IMR-90 (cell line): ENCODE results near the gene TMUB2. TPM values are rescaled to one million over a fixed set of nuclear protein-coding genes. Genes with fewer than 3 reads are reported as not detected.

ENCODE experiments used
- ATAC-seq: fragments of 200-7000 bp; cut with Tn5 transposase; 2 replicates; pipeline ENCODE4 v1.9.1; 2020; ENCODE audit warnings: low read depth, mild to moderate bottlenecking, moderate library complexity
- BruUV-seq: library from RNA; stranded (reverse); fragments of 400-500 nt; replicated peaks from 2 replicates; lab custom pipeline; 2021; lab: Mats Ljungman, UMichigan
- CTCF ChIA-PET: fragments of 300-600 bp; formaldehyde crosslinking; extraction: SDS; loops from one replicate; lab custom pipeline; 2021; ENCODE audit warnings: antibody characterized with exemption; lab: Yijun Ruan, JAX
- POLR2A ChIA-PET: fragments of 300-600 bp; sonication (Branson Sonifier 250); formaldehyde crosslinking; loops from one replicate; lab custom pipeline; 2022; ENCODE audit warnings: antibody characterized with exemption; ENCODE audit not compliant: unreplicated experiment; lab: Charles Lee
- DNase-seq: peaks from one replicate; pipeline ENCODE4 v3.0.0; 2013
- H2AFZ ChIP-seq: replicated peaks from 2 replicates; pipeline ENCODE3; 2013; ENCODE audit warnings: low read length, mild to moderate bottlenecking; ENCODE audit not compliant: poor library complexity
- H2AK5ac ChIP-seq: 2 replicates; pipeline ENCODE4 v1.6.1; 2013; ENCODE audit warnings: low read depth, low read length, inconsistent platforms
- H2AK9ac ChIP-seq: replicated peaks from 2 replicates; pipeline ENCODE3; 2013; ENCODE audit warnings: mild to moderate bottlenecking, low read depth, low read length, moderate library complexity; ENCODE audit not compliant: poor library complexity
- H2BK120ac ChIP-seq: 2 replicates; pipeline ENCODE4 v1.6.1; 2013; ENCODE audit warnings: low read depth, low read length, inconsistent platforms
- H2BK15ac ChIP-seq: 3 replicates; pipeline ENCODE4 v1.6.1; 2013; ENCODE audit warnings: low read depth, low read length, inconsistent platforms
- H2BK20ac ChIP-seq: 2 replicates; pipeline ENCODE4 v1.6.1; 2013; ENCODE audit warnings: low read depth, mild to moderate bottlenecking, inconsistent platforms, low read length, moderate library complexity
- H2BK5ac ChIP-seq: 2 replicates; pipeline ENCODE4 v1.6.1; 2013; ENCODE audit warnings: mild to moderate bottlenecking, low read depth, low read length, inconsistent platforms; ENCODE audit not compliant: poor library complexity, severe bottlenecking
- H3K14ac ChIP-seq: replicated peaks from 2 replicates; pipeline ENCODE4 v1.6.1; 2013; ENCODE audit warnings: low read depth, low read length, inconsistent platforms
- H3K18ac ChIP-seq: 2 replicates; pipeline ENCODE4 v1.6.1; 2013; ENCODE audit warnings: low read depth, low read length, control low read depth
- H3K23ac ChIP-seq: 2 replicates; pipeline ENCODE4 v1.6.1; 2013; ENCODE audit warnings: low read depth, low read length, inconsistent platforms
- H3K27ac ChIP-seq: 2 replicates; pipeline ENCODE4 v1.5.1; 2013; ENCODE audit warnings: mild to moderate bottlenecking, control low read depth, low read length; ENCODE audit not compliant: insufficient read depth
- H3K27me3 ChIP-seq: 2 replicates; pipeline ENCODE4 v1.6.1; 2013; ENCODE audit warnings: low read length; ENCODE audit not compliant: control insufficient read depth, insufficient read depth
- H3K36me3 ChIP-seq: 2 replicates; pipeline ENCODE4 v1.6.1; 2013; ENCODE audit warnings: low read length, mixed read lengths; ENCODE audit not compliant: control insufficient read depth, insufficient read depth
- H3K4ac ChIP-seq: 2 replicates; pipeline ENCODE4 v1.6.1; 2013; ENCODE audit warnings: low read depth, low read length, inconsistent platforms
- H3K4me1 ChIP-seq: 2 replicates; pipeline ENCODE4 v1.6.1; 2013; ENCODE audit warnings: low read length, mixed read lengths; ENCODE audit not compliant: control insufficient read depth, insufficient read depth
- H3K4me2 ChIP-seq: 2 replicates; pipeline ENCODE4 v1.6.1; 2013; ENCODE audit warnings: low read depth, mild to moderate bottlenecking, control low read depth, low read length, moderate library complexity
- H3K4me3 ChIP-seq: 2 replicates; pipeline ENCODE4 v1.5.1; 2013; ENCODE audit warnings: low read depth, mild to moderate bottlenecking, control low read depth, low read length, moderate library complexity; ENCODE audit not compliant: insufficient read depth
- H3K56ac ChIP-seq: 2 replicates; pipeline ENCODE4 v1.6.1; 2013; ENCODE audit warnings: low read length, inconsistent platforms; ENCODE audit not compliant: insufficient read depth; ENCODE audit errors: extremely low read depth
- H3K79me1 ChIP-seq, 2 experiments: 2 replicates each; pipeline ENCODE4 v1.6.1; 2013; ENCODE audit warnings: low read length in 2 of 2, inconsistent platforms in 1 of 2, low read depth in 1 of 2
- H3K9ac ChIP-seq: 2 replicates; pipeline ENCODE4 v1.6.1; 2013; ENCODE audit warnings: low read depth, low read length, control low read depth
- H3K9me1 ChIP-seq: 2 replicates; pipeline ENCODE4 v1.6.1; 2013; ENCODE audit warnings: low read length, inconsistent platforms; ENCODE audit not compliant: insufficient read depth
- H3K9me3 ChIP-seq: 2 replicates; pipeline ENCODE4 v1.6.1; 2013; ENCODE audit warnings: low read length; ENCODE audit not compliant: control insufficient read depth, insufficient read depth
- H4K20me1 ChIP-seq: 2 replicates; pipeline ENCODE4 v1.6.1; 2013; ENCODE audit warnings: low read length, inconsistent platforms; ENCODE audit not compliant: insufficient read depth
- H4K5ac ChIP-seq: 2 replicates; pipeline ENCODE4 v1.6.1; 2013; ENCODE audit warnings: mild to moderate bottlenecking, low read depth, low read length, control low read depth
- H4K8ac ChIP-seq, 2 experiments: 2 replicates each; pipeline ENCODE4 v1.6.1; 2013; ENCODE audit warnings: low read depth in 2 of 2, low read length in 2 of 2, control low read depth in 1 of 2, inconsistent platforms in 1 of 2
- H4K91ac ChIP-seq: 2 replicates; pipeline ENCODE4 v1.6.1; 2013; ENCODE audit warnings: low read depth, low read length, inconsistent platforms; ENCODE audit not compliant: insufficient read depth
- FOS ChIP-seq: fragments of 150-350 bp; IDR thresholded peaks from 2 replicates; pipeline ENCODE4 v1.6.1; 2016; ENCODE audit warnings: low read depth, low read length
- SMC3 ChIP-seq: fragments of 150-350 bp; IDR thresholded peaks from 2 replicates; pipeline ENCODE4 v1.6.1; 2016; ENCODE audit warnings: low read depth, mild to moderate bottlenecking, antibody characterized with exemption, low read length, moderate library complexity
- WGBS, 2 experiments: methylation state at CpG; one replicate each; pipeline versions ENCODE4 v1.1.5 to v1.1.7; 2013; ENCODE audit warnings: missing lambda C conversion rate in 2 of 2; ENCODE audit not compliant: insufficient read length in 1 of 2; ENCODE audit errors: extremely low coverage in 2 of 2; 5-methylcytosine and 5-hydroxymethylcytosine counted together
- dilution Hi-C: fragments of 300-500 bp; cut with HindIII; formaldehyde crosslinking; loops from one replicate; pipeline ENCODE4 v1.14.3; 2018; ENCODE audit warnings: low sequenced_read_pairs; ENCODE audit not compliant: unreplicated experiment
- in situ Hi-C: fragments of 300-500 bp; cut with MboI; formaldehyde crosslinking; loops from 3 replicates; pipeline ENCODE4 v1.14.3; 2019; ENCODE audit warnings: low sequenced_read_pairs, inconsistent platforms, mixed read lengths
- intact Hi-C: fragments of 100-400 bp; cut with micrococcal nuclease; formaldehyde crosslinking; loops from 2 replicates; pipeline ENCODE4 v1.10.0; 2022
- polyA plus RNA-seq, 3 experiments: library from polyadenylated mRNA; depleted of rRNA; stranded (reverse); fragments of >200 nt; gene quantifications; 2 replicates each; pipeline ENCODE4 v1.2.3, GENCODE V29; 2012; ENCODE audit warnings: low replicate concordance in 1 of 3
- total RNA-seq: library from RNA; depleted of rRNA; stranded (reverse); fragments of >200 nt; gene quantifications from 2 replicates; pipeline ENCODE4 v1.2.3, GENCODE V29; 2012

TMUB2 gene
- total and polyA plus RNA-seq, 2 of the 4 experiments (the other 2 are of a cell fraction): 16.5 to 42.5 TPM

GRCh38 chr17:44176257-44176656, 10.5 kb upstream of the TMUB2 start:
- ChIA-PET CTCF (interaction anchor here (0.6 kb wide), 1 partner anchor 35 kb away, joined by 3 read pairs; no protein-coding TSS in a partner anchor), POLR2A (no interaction called here)
- TF ChIP-seq FOS (no peak), SMC3 (no peak)
- Histone ChIP-seq H3K56ac (no peak overlapping the region), H2AFZ (no peak overlapping the region), H3K36me3 (peaks cover 17% of the 10 kb centered on the region), H3K4ac (no peak overlapping the region), H2BK15ac (no peak overlapping the region), H2BK120ac (no peak overlapping the region), H4K5ac (no peak overlapping the region), H2BK20ac (no peak overlapping the region), H3K14ac (no peak overlapping the region), H2AK9ac (no peak overlapping the region), H2BK5ac (no peak overlapping the region), H4K20me1 (peaks cover 3% of the 10 kb centered on the region; the same call in 1 of the 2 replicates), H4K91ac (no peak overlapping the region), H3K27ac (no peak overlapping the region), H4K8ac (no peak overlapping the region), H2AK5ac (no peak overlapping the region), H3K27me3 (no peaks in the 10 kb centered on the region), H3K9ac (no peak overlapping the region), H3K18ac (no peak overlapping the region), H3K4me3 (no peak overlapping the region), H3K9me1 (no peaks in the 10 kb centered on the region), H3K4me1 (no peaks in the 10 kb centered on the region), H3K23ac (no peak overlapping the region), H3K9me3 (no peaks in the 10 kb centered on the region), H3K4me2 (no peak overlapping the region), H3K79me1 (peaks cover 2 to 11% of the 10 kb centered on the region in 2 experiments; a peak in 1 of 4 replicates)
- dilution Hi-C loops (no loop called here), in situ Hi-C loops (no loop called here), intact Hi-C loops (no loop called here)
- BruUV-seq: no TSS peak
- ATAC-seq (no peak), DNase-seq (no peak)
- no CpG with 5 or more reads among the region's 1 CpG for WGBS, 2 experiments
